Smooth muscle cell (in vitro differentiated cells): ENCODE results near the gene SLC35E1. TPM values are rescaled to one million over a fixed set of nuclear protein-coding genes. Genes with fewer than 3 reads are reported as not detected.
"Not testable (repeated sequence)": the region's sequence is repeated elsewhere in the genome, so short reads cannot be mapped to it uniquely, and the experiment has no call there.

Experiments
- DNase-seq: peaks from one replicate; lab custom pipeline; 2025; ENCODE audit not compliant: unreplicated experiment; lab: John Stamatoyannopoulos, UW
- H2AFZ ChIP-seq: fragments of 200-600 bp; sonication (generic); 2 replicates; pipeline ENCODE4 v1.6.0; 2016; ENCODE audit warnings: antibody characterized with exemption, low read depth, mild to moderate bottlenecking
- H3F3A ChIP-seq: fragments of 200-600 bp; sonication (generic); 2 replicates; pipeline ENCODE4 v1.6.0; 2017; ENCODE audit warnings: antibody characterized with exemption, low read depth
- H3K27ac ChIP-seq: fragments of 200-600 bp; sonication (generic); 2 replicates; pipeline ENCODE4 v1.5.1; 2016; ENCODE audit warnings: low read depth, mild to moderate bottlenecking
- H3K27me3 ChIP-seq: fragments of 200-600 bp; sonication (generic); 2 replicates; pipeline ENCODE4 v1.6.1; 2016; ENCODE audit warnings: low read depth, mild to moderate bottlenecking
- H3K36me3 ChIP-seq: fragments of 200-600 bp; sonication (generic); 2 replicates; pipeline ENCODE4 v1.5.1; 2016; ENCODE audit warnings: low read depth
- H3K4me1 ChIP-seq: fragments of 200-600 bp; sonication (generic); 2 replicates; pipeline ENCODE4 v1.5.1; 2016; ENCODE audit warnings: low read depth
- H3K4me2 ChIP-seq: fragments of 200-600 bp; sonication (generic); 2 replicates; pipeline ENCODE4 v1.6.0; 2016; ENCODE audit warnings: mild to moderate bottlenecking
- H3K4me3 ChIP-seq: fragments of 200-600 bp; sonication (generic); 2 replicates; pipeline ENCODE4 v1.5.1; 2016; ENCODE audit warnings: mild to moderate bottlenecking
- H3K79me2 ChIP-seq: fragments of 200-600 bp; sonication (generic); 2 replicates; pipeline ENCODE4 v1.6.0; 2016; ENCODE audit warnings: low read depth, mild to moderate bottlenecking
- H3K9ac ChIP-seq: fragments of 200-600 bp; sonication (generic); 2 replicates; pipeline ENCODE4 v1.6.0; 2016; ENCODE audit warnings: low read depth
- H3K9me3 ChIP-seq: fragments of 200-600 bp; sonication (generic); replicated peaks from 2 replicates; pipeline ENCODE4 v1.5.1; 2016; ENCODE audit warnings: low read depth
- H4K20me1 ChIP-seq: fragments of 200-600 bp; sonication (generic); 2 replicates; pipeline ENCODE4 v1.6.0; 2016; ENCODE audit warnings: low read depth
- whole genome bisulfite sequencing: methylation state at CpG from one replicate; pipeline ENCODE4 v1.1.7; 2016; ENCODE audit warnings: low lambda C conversion rate; 5-methylcytosine and 5-hydroxymethylcytosine counted together
- polyA plus RNA-seq: library from polyadenylated mRNA; unstranded; fragments of >200 nt; fragmentation: Nextera tagmentation; extraction: Ambion mirVana; gene quantifications from 2 replicates; pipeline ENCODE4 v1.2.1, GENCODE V29; 2016
- small RNA-seq: library from RNA; depleted of rRNA; stranded (forward); fragments of <200 nt; gene quantifications from one replicate; pipeline ENCODE3, GENCODE V24; 2014
- total RNA-seq: library from RNA; depleted of rRNA; stranded (reverse); fragments of >200 nt; gene quantifications from 2 replicates; pipeline ENCODE4 v1.2.3, GENCODE V29; 2014
- TF ChIP-seq, protein P1 (sequence below): fragments of 200-600 bp; sonication (generic); IDR thresholded peaks from 2 replicates; pipeline ENCODE4 v1.5.1; 2017; ENCODE audit warnings: borderline replicate concordance, mild to moderate bottlenecking, antibody characterized with exemption; ENCODE audit not compliant: insufficient read depth, poor library complexity, severe bottlenecking

SLC35E1 gene
- total and polyA plus RNA-seq, 2 experiments from 2014 or later: 35.3 to 37.3 TPM

DNA sequence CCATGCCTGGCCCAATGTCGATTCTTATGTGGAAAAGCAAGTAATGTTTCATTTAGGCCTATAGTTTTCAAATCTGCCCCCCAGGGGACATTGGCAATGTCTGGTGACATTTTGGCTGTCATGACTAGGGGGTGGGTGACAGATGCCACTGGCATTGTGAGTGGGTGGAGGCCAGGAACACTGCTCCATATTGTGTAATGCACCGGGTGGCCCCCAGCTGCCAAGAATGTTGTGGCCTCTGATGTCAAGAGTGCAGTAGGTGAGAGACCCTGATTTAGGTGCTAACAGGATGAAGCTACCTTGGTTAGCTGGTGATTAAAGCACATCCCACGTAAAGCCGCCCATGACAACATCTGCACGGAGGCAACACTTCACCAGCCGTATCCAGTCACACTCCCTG lies 65.3 kb downstream of the SLC35E1 start:
- WGBS: 76% methylated on average over 6 of the region's 6 CpGs
- DNase-seq: no peak

DNA sequence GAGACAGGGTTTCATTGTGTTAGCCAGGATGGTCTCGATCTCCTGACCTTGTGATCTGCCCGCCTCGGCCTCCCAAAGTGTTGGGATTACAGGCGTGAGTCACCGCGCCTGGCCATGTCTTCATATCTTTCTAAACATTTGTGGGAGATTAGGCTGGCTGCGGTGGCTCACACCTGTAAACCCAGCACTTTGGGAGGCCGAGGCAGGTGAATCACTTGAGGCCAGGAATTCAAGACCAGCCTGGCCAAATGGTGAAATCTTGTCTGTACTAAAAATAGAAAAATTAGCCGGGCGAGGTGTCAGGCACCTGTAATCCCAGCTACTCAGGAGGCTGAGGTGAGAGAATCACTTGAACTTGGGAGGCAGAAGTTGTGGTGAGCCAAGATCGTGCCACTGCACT lies 66.1 kb downstream of the SLC35E1 start:
- H3K9me3 ChIP-seq, H3K4me2 ChIP-seq, H3K4me1 ChIP-seq, H3K9ac ChIP-seq, DNase-seq, H2AFZ ChIP-seq, H3K27ac ChIP-seq, H3K36me3 ChIP-seq, H3K4me3 ChIP-seq, H3F3A ChIP-seq, H3K27me3 ChIP-seq, H3K79me2 ChIP-seq, H4K20me1 ChIP-seq: not testable (repeated sequence)
- 91% methylated on average over 11 of the region's 11 CpGs for WGBS

More for the DNA sequence above, 65.3 kb downstream of the SLC35E1 start:
- H3K27me3 ChIP-seq: no peaks in the 10 kb centered on the region
- H3F3A ChIP-seq: no peaks in the 10 kb centered on the region
- H3K4me2 ChIP-seq: no peak overlapping the region
- H3K36me3 ChIP-seq: no peaks in the 10 kb centered on the region
- H3K27ac ChIP-seq: no peak overlapping the region
- H3K79me2 ChIP-seq: no peaks in the 10 kb centered on the region
- no peaks in the 10 kb centered on the region for H3K9me3 ChIP-seq
- no peak overlapping the region for H2AFZ ChIP-seq
- no peak overlapping the region for H3K9ac ChIP-seq
- no peak overlapping the region for H3K4me3 ChIP-seq
- TF ChIP-seq, protein P1, sequence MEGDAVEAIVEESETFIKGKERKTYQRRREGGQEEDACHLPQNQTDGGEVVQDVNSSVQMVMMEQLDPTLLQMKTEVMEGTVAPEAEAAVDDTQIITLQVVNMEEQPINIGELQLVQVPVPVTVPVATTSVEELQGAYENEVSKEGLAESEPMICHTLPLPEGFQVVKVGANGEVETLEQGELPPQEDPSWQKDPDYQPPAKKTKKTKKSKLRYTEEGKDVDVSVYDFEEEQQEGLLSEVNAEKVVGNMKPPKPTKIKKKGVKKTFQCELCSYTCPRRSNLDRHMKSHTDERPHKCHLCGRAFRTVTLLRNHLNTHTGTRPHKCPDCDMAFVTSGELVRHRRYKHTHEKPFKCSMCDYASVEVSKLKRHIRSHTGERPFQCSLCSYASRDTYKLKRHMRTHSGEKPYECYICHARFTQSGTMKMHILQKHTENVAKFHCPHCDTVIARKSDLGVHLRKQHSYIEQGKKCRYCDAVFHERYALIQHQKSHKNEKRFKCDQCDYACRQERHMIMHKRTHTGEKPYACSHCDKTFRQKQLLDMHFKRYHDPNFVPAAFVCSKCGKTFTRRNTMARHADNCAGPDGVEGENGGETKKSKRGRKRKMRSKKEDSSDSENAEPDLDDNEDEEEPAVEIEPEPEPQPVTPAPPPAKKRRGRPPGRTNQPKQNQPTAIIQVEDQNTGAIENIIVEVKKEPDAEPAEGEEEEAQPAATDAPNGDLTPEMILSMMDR: no peak
- no peaks in the 10 kb centered on the region for H3K4me1 ChIP-seq
- no peaks in the 10 kb centered on the region for H4K20me1 ChIP-seq

DNA sequence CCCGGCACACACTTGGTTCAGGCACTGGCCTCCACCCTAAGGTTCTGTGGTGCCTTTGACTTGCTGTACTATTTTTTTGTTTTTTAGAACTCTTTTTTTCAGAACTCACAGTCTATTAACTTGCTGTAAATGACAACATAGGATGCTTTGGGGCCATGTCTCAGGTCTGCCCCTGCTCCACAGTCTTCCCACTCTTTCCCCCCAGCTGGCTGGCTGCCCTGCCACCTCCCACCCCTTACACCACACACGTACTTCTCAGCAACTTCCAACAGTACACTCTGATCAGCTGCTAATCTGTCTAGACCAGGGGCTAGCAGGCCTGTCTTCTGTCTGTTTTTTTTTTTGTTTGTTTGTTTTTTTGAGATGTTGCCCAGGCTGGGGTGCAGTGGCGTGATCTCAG lies 67.9 kb downstream of the SLC35E1 start:
- no peaks in the 10 kb centered on the region for H3K36me3 ChIP-seq
- H4K20me1 ChIP-seq: no peaks in the 10 kb centered on the region
- H3K79me2 ChIP-seq: no peaks in the 10 kb centered on the region
- no peak overlapping the region for H2AFZ ChIP-seq
- H3K4me2 ChIP-seq: no peak overlapping the region
- 73% methylated on average over 3 of the region's 3 CpGs for WGBS
- H3K9ac ChIP-seq: no peak overlapping the region
- H3K4me3 ChIP-seq: no peak overlapping the region
- no peaks in the 10 kb centered on the region for H3K9me3 ChIP-seq
- H3F3A ChIP-seq: no peaks in the 10 kb centered on the region
- no peaks in the 10 kb centered on the region for H3K27me3 ChIP-seq
- DNase-seq: no peak
- TF ChIP-seq, protein P1: no peak
- no peak overlapping the region for H3K27ac ChIP-seq
- H3K4me1 ChIP-seq: no peaks in the 10 kb centered on the region

Small RNA genes within 50 kb of the gene (small RNA-seq; reads per million reads assigned to genes)
- 0.11 reads per million for gene RN7SL146P

Other genes with a start within 250 kb of the SLC35E1 start
- 2.7 and 8.7 TPM in 2 replicates for gene KLF2, start 247.6 kb downstream of the SLC35E1 start, total RNA-seq
- 11.2 and 18.0 TPM in 2 replicates for gene KLF2, start 247.6 kb downstream of the SLC35E1 start, polyA plus RNA-seq
- gene EPS15L1, start 100.4 kb downstream of the SLC35E1 start, total RNA-seq: 12.8 and 16.0 TPM in 2 replicates
- 15.6 and 18.8 TPM in 2 replicates for gene EPS15L1, start 100.4 kb downstream of the SLC35E1 start, polyA plus RNA-seq
- gene CALR3, start 76.2 kb downstream of the SLC35E1 start, total RNA-seq: not detected in 2 replicates
- gene CALR3, start 76.2 kb downstream of the SLC35E1 start, polyA plus RNA-seq: not detected in 2 replicates
- gene C19orf44, start 76.0 kb downstream of the SLC35E1 start, total RNA-seq: 3.3 and 3.9 TPM in 2 replicates
- gene C19orf44, start 76.0 kb downstream of the SLC35E1 start, polyA plus RNA-seq: 2.5 and 3.4 TPM in 2 replicates
- 4.1 and 9.5 TPM in 2 replicates for gene CHERP, start 30.0 kb downstream of the SLC35E1 start, total RNA-seq
- 29.2 and 43.4 TPM in 2 replicates for gene CHERP, start 30.0 kb downstream of the SLC35E1 start, polyA plus RNA-seq
- 6.3 and 13.6 TPM in 2 replicates for gene MED26, start 55.8 kb upstream of the SLC35E1 start, total RNA-seq
- gene MED26, start 55.8 kb upstream of the SLC35E1 start, polyA plus RNA-seq: 9.6 and 11.7 TPM in 2 replicates
- 78.1 and 109 TPM in 2 replicates for gene SMIM7, start 87.7 kb upstream of the SLC35E1 start, total RNA-seq
- gene SMIM7, start 87.7 kb upstream of the SLC35E1 start, polyA plus RNA-seq: 64.4 and 84.9 TPM in 2 replicates
- 0.45 and 0.81 TPM in 2 replicates for gene TMEM38A, start 88.7 kb upstream of the SLC35E1 start, total RNA-seq
- gene TMEM38A, start 88.7 kb upstream of the SLC35E1 start, polyA plus RNA-seq: 0.53 and 1.5 TPM in 2 replicates
- not detected in 2 replicates for gene NWD1, start 147.4 kb upstream of the SLC35E1 start, total RNA-seq
- not detected in 2 replicates for gene NWD1, start 147.4 kb upstream of the SLC35E1 start, polyA plus RNA-seq